GM21367 (cell line): ENCODE results near the gene PRKCA.
"Not testable (repeated sequence)": the region's sequence is repeated elsewhere in the genome, so short reads cannot be mapped to it uniquely, and the experiment has no call there.

Source experiments
- ATAC-seq: cut with Tn5 transposase; IDR thresholded peaks from one replicate; pipeline ENCODE4 v1.9.1; 2021; ENCODE audit not compliant: unreplicated experiment

The PRKCA gene

GRCh38 chr17:66432411-66432957 is 130.1 kb downstream of the PRKCA start:
- no peak for ATAC-seq

GRCh38 chr17:66432996-66433551 is 130.7 kb downstream of the PRKCA start:
- no peak for ATAC-seq

GRCh38 chr17:66435182-66435581 is 132.8 kb downstream of the PRKCA start:
- ATAC-seq: no peak

- ATAC-seq: no peak
Measured at GRCh38 chr17:66436631-66437030, 134.2 kb downstream of the PRKCA start.

- ATAC-seq: no peak
Measured at GRCh38 chr17:66437476-66438026, 135.1 kb downstream of the PRKCA start.

- no peak for ATAC-seq
Measured at GRCh38 chr17:66438101-66438500, 135.7 kb downstream of the PRKCA start.

GRCh38 chr17:66441101-66441661 is 138.8 kb downstream of the PRKCA start:
- peak; percentile 85 for ATAC-seq

- no peak for ATAC-seq
Measured at GRCh38 chr17:66443166-66443565, 140.8 kb downstream of the PRKCA start.

GRCh38 chr17:66443606-66444005 is 141.2 kb downstream of the PRKCA start:
- no peak for ATAC-seq

- ATAC-seq: no peak
Measured at GRCh38 chr17:66444031-66444430, 141.6 kb downstream of the PRKCA start.

GRCh38 chr17:66445229-66445628 is 142.8 kb downstream of the PRKCA start:
- ATAC-seq: no peak

GRCh38 chr17:66446419-66446818 is 144.0 kb downstream of the PRKCA start:
- ATAC-seq: no peak

GRCh38 chr17:66447159-66447558 is 144.7 kb downstream of the PRKCA start:
- ATAC-seq: no peak

- no peak for ATAC-seq
Measured at GRCh38 chr17:66448026-66448639, 145.7 kb downstream of the PRKCA start.

- no peak for ATAC-seq
Measured at GRCh38 chr17:66449418-66449977, 147.1 kb downstream of the PRKCA start.

- ATAC-seq: no peak
Measured at GRCh38 chr17:66450008-66450851, 147.8 kb downstream of the PRKCA start.

GRCh38 chr17:66450852-66451158 is 148.4 kb downstream of the PRKCA start:
- no peak for ATAC-seq

GRCh38 chr17:66451188-66452149 is 149.1 kb downstream of the PRKCA start:
- no peak for ATAC-seq

- no peak for ATAC-seq
Measured at GRCh38 chr17:66455060-66455459, 152.6 kb downstream of the PRKCA start.

GRCh38 chr17:66457499-66457898 is 155.1 kb downstream of the PRKCA start:
- ATAC-seq: not testable (repeated sequence)
